Endothelial cell of umbilical vein (primary cell): ENCODE data around the gene ZNG1B.
"Not testable (repeated sequence)": the region's sequence is repeated elsewhere in the genome, so short reads cannot be mapped to it uniquely, and the experiment has no call there.

Experiments
- CTCF ChIP-seq, 2 donors: IDR thresholded peaks; 1 replicate in 1 of 2; 2 replicates in 1 of 2; pipeline ENCODE4 v1.5.1; 2011; ENCODE audit warnings: low read length in 2 of 2, mild to moderate bottlenecking in 2 of 2, moderate library complexity in 2 of 2, control low read depth in 1 of 2, inconsistent platforms in 1 of 2, low read depth in 1 of 2; ENCODE audit not compliant: insufficient read depth in 1 of 2; ENCODE audit errors: extremely low read depth in 1 of 2
- EZH2 ChIP-seq: IDR thresholded peaks from 2 replicates; pipeline ENCODE4 v1.6.1; 2012; ENCODE audit warnings: borderline replicate concordance, low read depth, mild to moderate bottlenecking, moderate library complexity, low read length, inconsistent platforms; ENCODE audit not compliant: severe bottlenecking
- FOS ChIP-seq: IDR thresholded peaks from 2 replicates; pipeline ENCODE4 v1.6.1; 2011; ENCODE audit warnings: mild to moderate bottlenecking, low read length, moderate library complexity, borderline replicate concordance; ENCODE audit not compliant: insufficient read depth
- JUN ChIP-seq: IDR thresholded peaks from 2 replicates; pipeline ENCODE4 v1.6.1; 2011; ENCODE audit warnings: borderline replicate concordance, low read depth; ENCODE audit not compliant: insufficient read length, insufficient read depth
- MAX ChIP-seq: IDR thresholded peaks from 2 replicates; pipeline ENCODE4 v1.6.1; 2011; ENCODE audit not compliant: insufficient read depth, insufficient read length

GRCh38 chr2:113437508-113438465, at the start of gene ZNG1B:
- TF ChIP-seq JUN; CTCF (IDR thresholded peaks at IDR 0.05; ENCODE audit: extremely low read depth in 1 of 2, insufficient read depth in 1 of 2, low read depth in 1 of 2, low read length in 2 of 2); EZH2; MAX; FOS: not testable (repeated sequence)
